Neural crest cell (in vitro differentiated cells): Measurements from ENCODE around the gene IFNG. TPM values are rescaled to one million over a fixed set of nuclear protein-coding genes. Genes with fewer than 3 reads are reported as not detected.

ENCODE experiments used
- DNase-seq: peaks from one replicate; pipeline ENCODE4 v3.0.0; 2021; ENCODE audit warnings: low read depth, mixed read lengths, low spot score
- H3K27ac Mint-ChIP-seq: one replicate; pipeline ENCODE4 v1.8.0; 2021; ENCODE audit warnings: mild to moderate bottlenecking, mixed read lengths; ENCODE audit not compliant: unreplicated experiment
- H3K27me3 Mint-ChIP-seq: 2 replicates; pipeline ENCODE4 v1.8.0; 2021; ENCODE audit warnings: low read depth, mild to moderate bottlenecking, mixed read lengths
- H3K36me3 Mint-ChIP-seq: 2 replicates; pipeline ENCODE4 v1.8.0; 2021; ENCODE audit warnings: low read depth, mild to moderate bottlenecking, mixed read lengths
- H3K4me1 Mint-ChIP-seq: 2 replicates; pipeline ENCODE4 v1.8.0; 2021; ENCODE audit warnings: mixed read lengths
- H3K4me3 Mint-ChIP-seq: one replicate; pipeline ENCODE4 v1.8.0; 2021; ENCODE audit warnings: mild to moderate bottlenecking, mixed read lengths
- H3K9me3 Mint-ChIP-seq: 2 replicates; pipeline ENCODE4 v1.8.0; 2021; ENCODE audit warnings: mixed read lengths
- total RNA-seq: library from RNA; stranded (reverse); gene quantifications from 2 replicates; pipeline ENCODE4 v1.2.1, GENCODE V29; 2021
- TF ChIP-seq, protein P1 (sequence below): fragments of 200-600 bp; sonication (generic); conservative IDR thresholded peaks from 2 replicates; pipeline ENCODE4 v1.5.0; 2021; ENCODE audit warnings: antibody characterized with exemption, mild to moderate bottlenecking

Gene IFNG
- total RNA-seq, 1 donor from 2014 or later, result not detected

DNA sequence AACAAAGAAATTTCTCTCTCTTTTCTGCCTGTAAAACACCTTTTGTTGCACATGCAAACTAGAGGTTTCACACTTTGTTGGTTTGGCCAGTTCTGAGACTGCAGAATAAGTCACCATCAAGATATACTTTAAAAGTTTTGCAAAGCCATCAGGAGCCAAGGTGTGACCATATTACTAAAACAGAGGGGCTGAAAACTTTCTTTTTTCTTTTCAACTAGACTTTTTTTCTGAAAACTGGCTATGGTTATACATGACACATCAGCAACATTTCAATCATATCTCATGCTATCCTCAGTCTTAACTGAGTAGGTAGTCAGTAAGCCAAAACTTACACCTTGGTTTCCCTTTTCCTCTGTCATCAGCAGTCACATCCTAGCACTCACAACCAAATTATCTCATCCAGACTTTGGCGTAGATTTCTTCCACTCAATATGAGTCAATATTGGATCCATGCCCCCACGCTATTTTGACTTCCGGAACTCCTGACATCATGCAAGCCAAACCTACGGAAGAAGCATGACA is 4.1 kb upstream of the IFNG start:
- DNase-seq, result no peak
- no peaks in the 10 kb centered on the region for H3K4me1 Mint-ChIP-seq
- H3K27ac Mint-ChIP-seq, result no peak overlapping the region
- H3K9me3 Mint-ChIP-seq, result no peaks in the 10 kb centered on the region
- no peaks in the 10 kb centered on the region for H3K36me3 Mint-ChIP-seq
- no peak overlapping the region for H3K4me3 Mint-ChIP-seq
- TF ChIP-seq, protein P1, sequence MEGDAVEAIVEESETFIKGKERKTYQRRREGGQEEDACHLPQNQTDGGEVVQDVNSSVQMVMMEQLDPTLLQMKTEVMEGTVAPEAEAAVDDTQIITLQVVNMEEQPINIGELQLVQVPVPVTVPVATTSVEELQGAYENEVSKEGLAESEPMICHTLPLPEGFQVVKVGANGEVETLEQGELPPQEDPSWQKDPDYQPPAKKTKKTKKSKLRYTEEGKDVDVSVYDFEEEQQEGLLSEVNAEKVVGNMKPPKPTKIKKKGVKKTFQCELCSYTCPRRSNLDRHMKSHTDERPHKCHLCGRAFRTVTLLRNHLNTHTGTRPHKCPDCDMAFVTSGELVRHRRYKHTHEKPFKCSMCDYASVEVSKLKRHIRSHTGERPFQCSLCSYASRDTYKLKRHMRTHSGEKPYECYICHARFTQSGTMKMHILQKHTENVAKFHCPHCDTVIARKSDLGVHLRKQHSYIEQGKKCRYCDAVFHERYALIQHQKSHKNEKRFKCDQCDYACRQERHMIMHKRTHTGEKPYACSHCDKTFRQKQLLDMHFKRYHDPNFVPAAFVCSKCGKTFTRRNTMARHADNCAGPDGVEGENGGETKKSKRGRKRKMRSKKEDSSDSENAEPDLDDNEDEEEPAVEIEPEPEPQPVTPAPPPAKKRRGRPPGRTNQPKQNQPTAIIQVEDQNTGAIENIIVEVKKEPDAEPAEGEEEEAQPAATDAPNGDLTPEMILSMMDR, result no peak
- H3K27me3 Mint-ChIP-seq, result no peaks in the 10 kb centered on the region

DNA sequence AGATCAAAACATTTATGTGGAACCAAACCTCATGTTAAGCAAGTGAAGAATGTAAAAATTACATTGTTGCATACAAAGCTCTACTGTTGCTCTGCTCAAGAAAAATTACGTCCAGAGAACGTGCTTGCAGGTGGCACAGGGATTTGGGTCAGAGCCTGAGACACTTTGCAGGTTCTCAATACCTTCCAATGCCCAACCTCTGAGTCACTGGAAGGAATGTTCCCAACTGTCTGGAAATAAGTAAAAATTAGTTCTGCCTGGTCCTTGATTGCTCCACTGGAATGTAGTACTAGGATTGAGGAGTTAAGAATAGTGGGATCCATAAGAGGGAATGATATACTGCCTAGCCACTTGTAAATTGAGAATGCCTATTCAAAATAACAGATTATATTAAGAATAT is 2.8 kb upstream of the IFNG start:
- Mint-ChIP-seq H3K36me3 (no peaks in the 10 kb centered on the region), H3K9me3 (no peaks in the 10 kb centered on the region), H3K4me1 (no peaks in the 10 kb centered on the region), H3K27me3 (no peaks in the 10 kb centered on the region), H3K27ac (no peak overlapping the region), H3K4me3 (no peak overlapping the region)
- no peak for DNase-seq
- TF ChIP-seq, protein P1, result no peak

DNA sequence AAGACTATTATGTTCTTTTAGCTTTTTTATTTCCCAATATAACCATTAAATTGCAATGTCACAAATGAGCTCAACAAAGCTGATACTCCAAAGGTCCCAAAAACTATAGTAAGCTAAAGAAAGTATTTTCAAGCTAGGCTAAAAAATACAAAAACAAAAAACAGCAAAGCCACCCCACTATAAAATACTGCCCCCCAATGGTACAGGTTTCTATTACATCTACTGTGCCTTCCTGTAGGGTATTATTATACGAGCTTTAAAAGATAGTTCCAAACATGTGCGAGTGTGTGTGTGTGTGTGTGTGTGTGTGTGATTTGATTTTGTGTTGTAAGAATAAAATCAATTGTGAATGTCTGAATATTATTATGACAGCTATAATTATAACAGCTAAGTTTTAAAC is 1.1 kb downstream of the IFNG start:
- Mint-ChIP-seq H3K4me1 (no peaks in the 10 kb centered on the region), H3K9me3 (no peaks in the 10 kb centered on the region), H3K27me3 (peaks cover 4% of the 10 kb centered on the region), H3K4me3 (no peak overlapping the region), H3K36me3 (no peaks in the 10 kb centered on the region), H3K27ac (no peak overlapping the region)
- no peak for DNase-seq
- TF ChIP-seq, protein P1, result peak; percentile 63

DNA sequence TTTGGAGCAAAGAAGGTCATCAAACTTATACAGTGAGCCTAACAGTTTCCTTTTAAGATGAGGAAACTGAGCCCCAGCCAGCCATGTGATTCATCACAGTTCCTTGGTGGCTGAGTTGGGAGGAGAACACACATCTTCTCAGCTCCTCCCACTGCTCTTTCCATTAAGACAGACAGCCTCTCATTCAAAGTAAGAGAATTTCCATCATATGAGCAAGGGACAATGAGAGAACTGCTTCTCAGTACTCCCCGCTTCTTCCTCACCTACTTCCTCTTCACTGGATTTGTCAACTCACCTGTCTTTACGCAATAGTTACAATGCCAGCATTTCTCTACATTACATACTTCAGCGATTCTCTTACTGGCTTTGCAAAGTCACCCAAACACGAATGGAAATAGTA is 2.2 kb downstream of the IFNG start:
- no peak overlapping the region for H3K4me3 Mint-ChIP-seq
- no peaks in the 10 kb centered on the region for H3K9me3 Mint-ChIP-seq
- no peaks in the 10 kb centered on the region for H3K4me1 Mint-ChIP-seq
- peaks cover 4% of the 10 kb centered on the region for H3K27me3 Mint-ChIP-seq
- H3K27ac Mint-ChIP-seq, result no peak overlapping the region
- DNase-seq, result no peak
- TF ChIP-seq, protein P1, result no peak
- no peaks in the 10 kb centered on the region for H3K36me3 Mint-ChIP-seq

DNA sequence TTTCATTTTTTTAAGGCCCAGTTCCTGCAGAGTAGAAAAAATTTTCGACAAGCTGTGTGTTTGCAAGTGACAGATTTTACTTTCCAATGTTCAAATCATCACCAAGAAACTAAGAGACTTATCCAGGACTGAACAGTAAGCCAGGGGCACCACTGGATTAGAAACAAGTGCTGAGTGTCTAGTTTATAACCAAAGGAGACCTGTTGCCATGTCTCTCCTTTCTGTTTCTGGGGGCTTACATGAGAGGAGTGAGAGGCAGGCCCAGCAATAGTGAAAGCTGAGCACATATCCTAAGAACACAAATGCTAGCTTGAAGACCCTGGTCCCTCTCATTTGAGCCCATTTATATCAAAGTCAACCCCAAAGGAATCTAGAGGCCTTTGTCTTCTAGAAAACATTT is 2.9 kb downstream of the IFNG start:
- Mint-ChIP-seq H3K36me3 (no peaks in the 10 kb centered on the region), H3K4me1 (no peaks in the 10 kb centered on the region), H3K4me3 (no peak overlapping the region), H3K27ac (no peak overlapping the region), H3K9me3 (no peaks in the 10 kb centered on the region), H3K27me3 (peaks cover 4% of the 10 kb centered on the region)
- TF ChIP-seq, protein P1, result no peak
- DNase-seq, result no peak

DNA sequence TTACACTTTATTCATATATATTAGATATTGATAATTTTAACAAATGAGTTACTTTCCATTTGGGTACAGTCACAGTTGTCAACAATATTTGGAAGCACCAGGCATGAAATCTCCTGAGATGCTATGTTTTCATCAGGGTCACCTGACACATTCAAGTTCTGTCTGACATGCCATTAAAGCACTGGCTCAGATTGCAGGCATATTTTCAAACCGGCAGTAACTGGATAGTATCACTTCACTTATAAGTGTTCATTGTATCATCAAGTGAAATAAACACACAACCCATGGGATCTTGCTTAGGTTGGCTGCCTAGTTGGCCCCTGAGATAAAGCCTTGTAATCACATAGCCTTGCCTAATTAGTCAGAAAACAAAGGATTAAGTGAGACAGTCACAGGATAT is 4.8 kb downstream of the IFNG start:
- no peaks in the 10 kb centered on the region for H3K4me1 Mint-ChIP-seq
- H3K9me3 Mint-ChIP-seq, result no peaks in the 10 kb centered on the region
- peaks cover 4% of the 10 kb centered on the region for H3K27me3 Mint-ChIP-seq
- no peak overlapping the region for H3K4me3 Mint-ChIP-seq
- TF ChIP-seq, protein P1, result no peak
- H3K36me3 Mint-ChIP-seq, result no peaks in the 10 kb centered on the region
- no peak for DNase-seq
- no peak overlapping the region for H3K27ac Mint-ChIP-seq
